IMR-90 (cell line): ENCODE measurements around the gene RPS6KL1. TPM values are rescaled to one million over a fixed set of nuclear protein-coding genes. Genes with fewer than 3 reads are reported as not detected.

ENCODE experiments used
- ATAC-seq: fragments of 200-7000 bp; cut with Tn5 transposase; 2 replicates; pipeline ENCODE4 v1.9.1; 2020; ENCODE audit warnings: low read depth, mild to moderate bottlenecking, moderate library complexity
- BruUV-seq: library from RNA; stranded (reverse); fragments of 400-500 nt; replicated peaks from 2 replicates; lab custom pipeline; 2021; lab: Mats Ljungman, UMichigan
- CTCF ChIA-PET: fragments of 300-600 bp; formaldehyde crosslinking; extraction: SDS; loops from one replicate; lab custom pipeline; 2021; ENCODE audit warnings: antibody characterized with exemption; lab: Yijun Ruan, JAX
- POLR2A ChIA-PET: fragments of 300-600 bp; sonication (Branson Sonifier 250); formaldehyde crosslinking; loops from one replicate; lab custom pipeline; 2022; ENCODE audit warnings: antibody characterized with exemption; ENCODE audit not compliant: unreplicated experiment; lab: Charles Lee
- DNase-seq: peaks from one replicate; pipeline ENCODE4 v3.0.0; 2013
- H2AFZ ChIP-seq: replicated peaks from 2 replicates; pipeline ENCODE3; 2013; ENCODE audit warnings: low read length, mild to moderate bottlenecking; ENCODE audit not compliant: poor library complexity
- H2AK5ac ChIP-seq: 2 replicates; pipeline ENCODE4 v1.6.1; 2013; ENCODE audit warnings: low read depth, low read length, inconsistent platforms
- H2AK9ac ChIP-seq: replicated peaks from 2 replicates; pipeline ENCODE3; 2013; ENCODE audit warnings: mild to moderate bottlenecking, low read depth, low read length, moderate library complexity; ENCODE audit not compliant: poor library complexity
- H2BK120ac ChIP-seq: 2 replicates; pipeline ENCODE4 v1.6.1; 2013; ENCODE audit warnings: low read depth, low read length, inconsistent platforms
- H2BK15ac ChIP-seq: 3 replicates; pipeline ENCODE4 v1.6.1; 2013; ENCODE audit warnings: low read depth, low read length, inconsistent platforms
- H2BK20ac ChIP-seq: 2 replicates; pipeline ENCODE4 v1.6.1; 2013; ENCODE audit warnings: low read depth, mild to moderate bottlenecking, inconsistent platforms, low read length, moderate library complexity
- H2BK5ac ChIP-seq: 2 replicates; pipeline ENCODE4 v1.6.1; 2013; ENCODE audit warnings: mild to moderate bottlenecking, low read depth, low read length, inconsistent platforms; ENCODE audit not compliant: poor library complexity, severe bottlenecking
- H3K14ac ChIP-seq: replicated peaks from 2 replicates; pipeline ENCODE4 v1.6.1; 2013; ENCODE audit warnings: low read depth, low read length, inconsistent platforms
- H3K18ac ChIP-seq: 2 replicates; pipeline ENCODE4 v1.6.1; 2013; ENCODE audit warnings: low read depth, low read length, control low read depth
- H3K23ac ChIP-seq: 2 replicates; pipeline ENCODE4 v1.6.1; 2013; ENCODE audit warnings: low read depth, low read length, inconsistent platforms
- H3K27ac ChIP-seq: 2 replicates; pipeline ENCODE4 v1.5.1; 2013; ENCODE audit warnings: mild to moderate bottlenecking, control low read depth, low read length; ENCODE audit not compliant: insufficient read depth
- H3K27me3 ChIP-seq: 2 replicates; pipeline ENCODE4 v1.6.1; 2013; ENCODE audit warnings: low read length; ENCODE audit not compliant: control insufficient read depth, insufficient read depth
- H3K36me3 ChIP-seq: 2 replicates; pipeline ENCODE4 v1.6.1; 2013; ENCODE audit warnings: low read length, mixed read lengths; ENCODE audit not compliant: control insufficient read depth, insufficient read depth
- H3K4ac ChIP-seq: 2 replicates; pipeline ENCODE4 v1.6.1; 2013; ENCODE audit warnings: low read depth, low read length, inconsistent platforms
- H3K4me1 ChIP-seq: 2 replicates; pipeline ENCODE4 v1.6.1; 2013; ENCODE audit warnings: low read length, mixed read lengths; ENCODE audit not compliant: control insufficient read depth, insufficient read depth
- H3K4me2 ChIP-seq: 2 replicates; pipeline ENCODE4 v1.6.1; 2013; ENCODE audit warnings: low read depth, mild to moderate bottlenecking, control low read depth, low read length, moderate library complexity
- H3K4me3 ChIP-seq: 2 replicates; pipeline ENCODE4 v1.5.1; 2013; ENCODE audit warnings: low read depth, mild to moderate bottlenecking, control low read depth, low read length, moderate library complexity; ENCODE audit not compliant: insufficient read depth
- H3K56ac ChIP-seq: 2 replicates; pipeline ENCODE4 v1.6.1; 2013; ENCODE audit warnings: low read length, inconsistent platforms; ENCODE audit not compliant: insufficient read depth; ENCODE audit errors: extremely low read depth
- H3K79me1 ChIP-seq, 2 experiments: 2 replicates each; pipeline ENCODE4 v1.6.1; 2013; ENCODE audit warnings: low read length in 2 of 2, inconsistent platforms in 1 of 2, low read depth in 1 of 2
- H3K9ac ChIP-seq: 2 replicates; pipeline ENCODE4 v1.6.1; 2013; ENCODE audit warnings: low read depth, low read length, control low read depth
- H3K9me1 ChIP-seq: 2 replicates; pipeline ENCODE4 v1.6.1; 2013; ENCODE audit warnings: low read length, inconsistent platforms; ENCODE audit not compliant: insufficient read depth
- H3K9me3 ChIP-seq: 2 replicates; pipeline ENCODE4 v1.6.1; 2013; ENCODE audit warnings: low read length; ENCODE audit not compliant: control insufficient read depth, insufficient read depth
- H4K20me1 ChIP-seq: 2 replicates; pipeline ENCODE4 v1.6.1; 2013; ENCODE audit warnings: low read length, inconsistent platforms; ENCODE audit not compliant: insufficient read depth
- H4K5ac ChIP-seq: 2 replicates; pipeline ENCODE4 v1.6.1; 2013; ENCODE audit warnings: mild to moderate bottlenecking, low read depth, low read length, control low read depth
- H4K8ac ChIP-seq, 2 experiments: 2 replicates each; pipeline ENCODE4 v1.6.1; 2013; ENCODE audit warnings: low read depth in 2 of 2, low read length in 2 of 2, control low read depth in 1 of 2, inconsistent platforms in 1 of 2
- H4K91ac ChIP-seq: 2 replicates; pipeline ENCODE4 v1.6.1; 2013; ENCODE audit warnings: low read depth, low read length, inconsistent platforms; ENCODE audit not compliant: insufficient read depth
- BHLHE40 ChIP-seq: fragments of 150-350 bp; IDR thresholded peaks from 2 replicates; pipeline ENCODE4 v1.6.1; 2016; ENCODE audit warnings: mild to moderate bottlenecking, low read depth, low read length
- CTCF ChIP-seq: conservative IDR thresholded peaks from 2 replicates; pipeline ENCODE4 v1.5.1; 2012; ENCODE audit warnings: mild to moderate bottlenecking, low read depth, low read length, improper control_type of control experiment
- ELK1 ChIP-seq: fragments of 150-350 bp; IDR thresholded peaks from 2 replicates; pipeline ENCODE4 v1.6.1; 2016; ENCODE audit warnings: low read depth, mild to moderate bottlenecking, low read length, moderate library complexity, borderline replicate concordance
- FOS ChIP-seq: fragments of 150-350 bp; IDR thresholded peaks from 2 replicates; pipeline ENCODE4 v1.6.1; 2016; ENCODE audit warnings: low read depth, low read length
- MAFK ChIP-seq: IDR thresholded peaks from 2 replicates; pipeline ENCODE4 v1.6.1; 2012; ENCODE audit warnings: low read depth, low read length, improper control_type of control experiment
- MAZ ChIP-seq: IDR thresholded peaks from 2 replicates; pipeline ENCODE4 v1.6.1; 2012; ENCODE audit warnings: low read depth, mild to moderate bottlenecking, low read length, improper control_type of control experiment, moderate library complexity, borderline replicate concordance
- MXI1 ChIP-seq: IDR thresholded peaks from 2 replicates; pipeline ENCODE4 v1.6.1; 2012; ENCODE audit warnings: low read depth, mild to moderate bottlenecking, low read length, moderate library complexity, borderline replicate concordance
- NFE2L2 ChIP-seq: fragments of 150-350 bp; IDR thresholded peaks from 2 replicates; pipeline ENCODE4 v1.6.1; 2016; ENCODE audit warnings: low read depth, mild to moderate bottlenecking, low read length
- POLR2A ChIP-seq: IDR thresholded peaks from 2 replicates; pipeline ENCODE4 v1.6.1; 2012; ENCODE audit warnings: mild to moderate bottlenecking, low read depth, low read length
- RAD21 ChIP-seq: IDR thresholded peaks from 2 replicates; pipeline ENCODE4 v1.6.1; 2012; ENCODE audit warnings: low read length, improper control_type of control experiment
- RCOR1 ChIP-seq: IDR thresholded peaks from 2 replicates; pipeline ENCODE4 v1.6.1; 2012; ENCODE audit warnings: mild to moderate bottlenecking, low read length, improper control_type of control experiment; ENCODE audit not compliant: insufficient replicate concordance
- RFX5 ChIP-seq: IDR thresholded peaks from 2 replicates; pipeline ENCODE4 v1.8.0; 2012; ENCODE audit warnings: low read depth, mild to moderate bottlenecking, low read length, moderate library complexity
- SMC3 ChIP-seq: fragments of 150-350 bp; IDR thresholded peaks from 2 replicates; pipeline ENCODE4 v1.6.1; 2016; ENCODE audit warnings: low read depth, mild to moderate bottlenecking, antibody characterized with exemption, low read length, moderate library complexity
- USF2 ChIP-seq: fragments of 150-350 bp; IDR thresholded peaks from 2 replicates; pipeline ENCODE4 v1.6.1; 2017; ENCODE audit warnings: mild to moderate bottlenecking, antibody characterized with exemption, low read length, low read depth
- WGBS, 2 experiments: methylation state at CpG; one replicate each; pipeline versions ENCODE4 v1.1.5 to v1.1.7; 2013; ENCODE audit warnings: missing lambda C conversion rate in 2 of 2; ENCODE audit not compliant: insufficient read length in 1 of 2; ENCODE audit errors: extremely low coverage in 2 of 2; 5-methylcytosine and 5-hydroxymethylcytosine counted together
- dilution Hi-C: fragments of 300-500 bp; cut with HindIII; formaldehyde crosslinking; loops from one replicate; pipeline ENCODE4 v1.14.3; 2018; ENCODE audit warnings: low sequenced_read_pairs; ENCODE audit not compliant: unreplicated experiment
- in situ Hi-C: fragments of 300-500 bp; cut with MboI; formaldehyde crosslinking; loops from 3 replicates; pipeline ENCODE4 v1.14.3; 2019; ENCODE audit warnings: low sequenced_read_pairs, inconsistent platforms, mixed read lengths
- intact Hi-C: fragments of 100-400 bp; cut with micrococcal nuclease; formaldehyde crosslinking; loops from 2 replicates; pipeline ENCODE4 v1.10.0; 2022
- polyA plus RNA-seq, 3 experiments: library from polyadenylated mRNA; depleted of rRNA; stranded (reverse); fragments of >200 nt; gene quantifications; 2 replicates each; pipeline ENCODE4 v1.2.3, GENCODE V29; 2012; ENCODE audit warnings: low replicate concordance in 1 of 3
- total RNA-seq: library from RNA; depleted of rRNA; stranded (reverse); fragments of >200 nt; gene quantifications from 2 replicates; pipeline ENCODE4 v1.2.3, GENCODE V29; 2012

RPS6KL1 gene
- total and polyA plus RNA-seq, 2 of the 4 experiments (the other 2 are of a cell fraction), result 0.72 to 1.7 TPM

- H3K4me3 ChIP-seq, result no peak overlapping the region
- TF ChIP-seq CTCF (no peak), MAFK (no peak), FOS (no peak), POLR2A (no peak), USF2 (no peak), MXI1 (no peak), MAZ (no peak), RCOR1 (no peak), SMC3 (no peak), ELK1 (no peak), NFE2L2 (no peak), RAD21 (no peak), BHLHE40 (no peak), RFX5 (no peak)
These were observed 29.8 kb upstream of the RPS6KL1 start for GRCh38 chr14:74952697-74953484.

More at GRCh38 chr14:74952697-74953484, 29.8 kb upstream of the RPS6KL1 start:
- peak overlapping the region; percentile 87 for H2AK9ac ChIP-seq
- H3K27ac ChIP-seq, result no peak overlapping the region
- no peaks in the 10 kb centered on the region for H3K36me3 ChIP-seq
- 0 out of 2 replicates have a peak, but pooled peaks cover 6% of the 10 kb centered on the region for H3K9me1 ChIP-seq
- ATAC-seq (no peak), DNase-seq (no peak)
- H3K9me3 ChIP-seq, result no peaks in the 10 kb centered on the region
- no peak overlapping the region for H4K91ac ChIP-seq
- H4K8ac ChIP-seq, result no peak overlapping the region; a peak in 1 of 4 replicates
- no peak overlapping the region for H3K4ac ChIP-seq
- H2BK5ac ChIP-seq, result no peak overlapping the region
- ChIA-PET POLR2A (interaction anchor here (1.0 kb wide), 1 partner anchor 11 kb away, joined by 3 read pairs; no protein-coding TSS in a partner anchor), CTCF (no interaction called here)
- H3K23ac ChIP-seq, result 0 out of 2 replicates have a peak overlapping the region, but pooled peaks have one; percentile 45
- H3K9ac ChIP-seq, result no peak overlapping the region
- intact Hi-C loops (no loop called here), dilution Hi-C loops (no loop called here), in situ Hi-C loops (no loop called here)
- no peaks in the 10 kb centered on the region for H4K20me1 ChIP-seq
- H3K4me1 ChIP-seq, result peaks cover 13% of the 10 kb centered on the region; the same call in 1 of the 2 replicates
- H3K18ac ChIP-seq, result no peak overlapping the region
- H2BK15ac ChIP-seq, result no peak overlapping the region
- H3K14ac ChIP-seq, result 0 out of 2 replicates have a peak overlapping the region, but pooled peaks have one; percentile 62
- no peak overlapping the region for H3K56ac ChIP-seq
- no peak overlapping the region for H4K5ac ChIP-seq
- no peaks in the 10 kb centered on the region for H3K79me1 ChIP-seq
- no peak overlapping the region for H3K4me2 ChIP-seq
- H2BK120ac ChIP-seq, result no peak overlapping the region
- H2BK20ac ChIP-seq, result no peak overlapping the region
- peak overlapping the region; percentile 72 for H2AFZ ChIP-seq
- peaks cover 17% of the 10 kb centered on the region for H3K27me3 ChIP-seq
- WGBS, 2 experiments, result 77% methylated on average over 3 of the region's 18 CpGs; no CpG with 5 or more reads in 1 of the 2 experiments
- no TSS peak for BruUV-seq
- no peak overlapping the region; the same call in 1 of the 2 replicates for H2AK5ac ChIP-seq
